ENCODE data around the gene FGF9.

Gene FGF9

GRCh38 chr13:21661097-21661909 is 9.6 kb upstream of the FGF9 start:
- Histone ChIP-seq H3K4me3 (ENCODE audit: low read depth, low read length) (no peak overlapping the region), H3K4me1 (no peaks in the 10 kb centered on the region), H2AFZ (no peak overlapping the region), H3K36me3 (ENCODE audit: control insufficient read depth, insufficient read depth, low read length) (no peaks in the 10 kb centered on the region), H3K9ac (no peak overlapping the region), H3K9me3 (ENCODE audit: control insufficient read depth, low read length) (no peaks in the 10 kb centered on the region), H3K27me3 (ENCODE audit: control insufficient read depth, insufficient read depth, low read length) (no peaks in the 10 kb centered on the region), H3K27ac (no peak overlapping the region), H3K4me2 (ENCODE audit: low read length) (no peak overlapping the region), H3K79me2 (no peaks in the 10 kb centered on the region)
- TF ChIP-seq, protein P1, sequence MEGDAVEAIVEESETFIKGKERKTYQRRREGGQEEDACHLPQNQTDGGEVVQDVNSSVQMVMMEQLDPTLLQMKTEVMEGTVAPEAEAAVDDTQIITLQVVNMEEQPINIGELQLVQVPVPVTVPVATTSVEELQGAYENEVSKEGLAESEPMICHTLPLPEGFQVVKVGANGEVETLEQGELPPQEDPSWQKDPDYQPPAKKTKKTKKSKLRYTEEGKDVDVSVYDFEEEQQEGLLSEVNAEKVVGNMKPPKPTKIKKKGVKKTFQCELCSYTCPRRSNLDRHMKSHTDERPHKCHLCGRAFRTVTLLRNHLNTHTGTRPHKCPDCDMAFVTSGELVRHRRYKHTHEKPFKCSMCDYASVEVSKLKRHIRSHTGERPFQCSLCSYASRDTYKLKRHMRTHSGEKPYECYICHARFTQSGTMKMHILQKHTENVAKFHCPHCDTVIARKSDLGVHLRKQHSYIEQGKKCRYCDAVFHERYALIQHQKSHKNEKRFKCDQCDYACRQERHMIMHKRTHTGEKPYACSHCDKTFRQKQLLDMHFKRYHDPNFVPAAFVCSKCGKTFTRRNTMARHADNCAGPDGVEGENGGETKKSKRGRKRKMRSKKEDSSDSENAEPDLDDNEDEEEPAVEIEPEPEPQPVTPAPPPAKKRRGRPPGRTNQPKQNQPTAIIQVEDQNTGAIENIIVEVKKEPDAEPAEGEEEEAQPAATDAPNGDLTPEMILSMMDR (IDR thresholded peaks at IDR 0.05) = no peak

DNA sequence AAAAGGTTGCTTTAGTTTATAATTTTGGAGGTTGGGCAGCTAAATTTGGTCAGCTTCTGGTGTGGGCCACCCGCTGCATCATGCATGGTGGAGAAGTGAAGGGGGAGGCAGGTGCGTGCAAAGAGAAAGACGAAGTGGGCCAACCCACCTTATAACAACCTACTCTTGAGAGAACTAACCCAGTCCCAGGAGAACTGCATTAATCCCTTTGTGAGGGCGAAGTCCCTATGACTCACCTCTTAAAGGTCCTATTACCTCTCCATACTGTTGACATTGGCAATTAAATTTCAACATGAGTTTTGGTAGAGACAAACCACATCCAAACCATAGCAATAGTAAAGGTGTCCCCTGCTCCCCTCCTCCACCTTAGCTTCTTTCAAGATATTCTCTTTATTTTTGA is 7.7 kb upstream of the FGF9 start:
- Histone ChIP-seq H3K9ac (no peak overlapping the region), H3K4me3 (ENCODE audit: low read depth, low read length) (no peak overlapping the region), H3K36me3 (ENCODE audit: control insufficient read depth, insufficient read depth, low read length) (no peaks in the 10 kb centered on the region), H3K27ac (no peak overlapping the region), H3K79me2 (no peaks in the 10 kb centered on the region), H2AFZ (no peak overlapping the region), H3K4me1 (no peaks in the 10 kb centered on the region), H3K27me3 (ENCODE audit: control insufficient read depth, insufficient read depth, low read length) (no peaks in the 10 kb centered on the region), H3K9me3 (ENCODE audit: control insufficient read depth, low read length) (no peaks in the 10 kb centered on the region), H3K4me2 (ENCODE audit: low read length) (no peak overlapping the region)
- TF ChIP-seq, protein P1 (IDR thresholded peaks at IDR 0.05) = no peak

DNA sequence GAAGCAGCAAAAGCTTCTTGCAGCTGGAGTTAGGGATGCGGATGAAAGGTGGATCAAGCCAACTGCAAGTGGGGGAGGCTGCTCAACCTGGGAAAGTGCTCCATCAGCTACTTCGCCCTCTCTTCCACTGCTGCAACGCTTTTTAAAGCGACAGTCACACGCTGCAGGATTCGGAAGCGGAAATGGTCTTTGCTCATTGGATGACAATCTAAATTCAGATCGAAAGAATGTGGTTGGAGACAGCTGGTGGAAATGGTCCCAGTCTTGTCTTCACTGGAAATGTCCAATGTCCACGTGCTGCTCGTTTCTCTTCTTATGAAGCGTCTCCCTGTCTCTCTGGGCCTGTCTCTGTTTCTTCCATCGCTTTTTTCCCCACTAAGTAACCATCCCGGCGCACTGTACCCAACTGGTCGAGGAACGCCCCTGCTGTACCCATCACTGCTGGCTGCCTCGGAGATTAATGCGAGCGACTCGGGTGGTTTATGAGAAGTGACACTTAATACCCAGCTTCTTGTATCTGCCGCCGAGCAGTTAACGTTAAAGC is 2.1 kb upstream of the FGF9 start:
- no peak overlapping the region for H3K9ac ChIP-seq
- peak overlapping the region; percentile 79 for H2AFZ ChIP-seq
- peaks cover 3% of the 10 kb centered on the region for H3K4me1 ChIP-seq
- H3K4me3 ChIP-seq (ENCODE audit: low read depth, low read length) = peak overlapping the region; percentile 65
- H3K9me3 ChIP-seq (ENCODE audit: control insufficient read depth, low read length) = no peaks in the 10 kb centered on the region
- peak overlapping the region; percentile 96 for H3K4me2 ChIP-seq (ENCODE audit: low read length)
- no peak overlapping the region for H3K27ac ChIP-seq
- H3K79me2 ChIP-seq = no peaks in the 10 kb centered on the region
- TF ChIP-seq, protein P1 (IDR thresholded peaks at IDR 0.05) = no peak
- no peaks in the 10 kb centered on the region for H3K27me3 ChIP-seq (ENCODE audit: control insufficient read depth, insufficient read depth, low read length)
- no peaks in the 10 kb centered on the region for H3K36me3 ChIP-seq (ENCODE audit: control insufficient read depth, insufficient read depth, low read length)

GRCh38 chr13:21670006-21670882 is 629 bp upstream of the FGF9 start:
- Histone ChIP-seq H3K9me3 (ENCODE audit: control insufficient read depth, low read length) (no peaks in the 10 kb centered on the region), H3K36me3 (ENCODE audit: control insufficient read depth, insufficient read depth, low read length) (no peaks in the 10 kb centered on the region), H3K79me2 (no peaks in the 10 kb centered on the region), H3K9ac (no peak overlapping the region), H3K27me3 (ENCODE audit: control insufficient read depth, insufficient read depth, low read length) (no peaks in the 10 kb centered on the region), H3K4me3 (ENCODE audit: low read depth, low read length) (peak overlapping the region; percentile 65), H3K27ac (no peak overlapping the region), H2AFZ (peak overlapping the region; percentile 79), H3K4me1 (peaks cover 6% of the 10 kb centered on the region), H3K4me2 (ENCODE audit: low read length) (peak overlapping the region; percentile 96)
- TF ChIP-seq, protein P1 (IDR thresholded peaks at IDR 0.05) = no peak

Data from parathyroid adenoma (tissue), 2 donors.